Measurements from ENCODE around the gene ACOT8.
"Not testable (repeated sequence)": the region's sequence is repeated elsewhere in the genome, so short reads cannot be mapped to it uniquely, and the experiment has no call there.

Gene ACOT8

GRCh38 chr20:45887346-45887715 lies 30.1 kb upstream of the ACOT8 start, which contains the start of gene SPATA25:
TSS of gene SPATA25 (minus strand) at chr20:45887622. CDS start at chr20:45887590, 32 bp downstream.
- DNase-seq (ENCODE audit: low spot score): no peak

GRCh38 chr20:45886590-45887345 lies 29.6 kb upstream of the ACOT8 start:
- no peak for DNase-seq (ENCODE audit: low spot score)

GRCh38 chr20:45883100-45883469 lies 25.9 kb upstream of the ACOT8 start:
- no peak for DNase-seq (ENCODE audit: low spot score)

- no peak for DNase-seq (ENCODE audit: low spot score)
These were observed 25.4 kb upstream of the ACOT8 start for GRCh38 chr20:45882469-45883099.

GRCh38 chr20:45880988-45881788 lies 24.0 kb upstream of the ACOT8 start, which contains the start of gene ZSWIM1:
TSS of gene ZSWIM1 (plus strand) at chr20:45881227. CDS start at chr20:45882593, 1,366 bp downstream.
- DNase-seq (ENCODE audit: low spot score): peak; percentile 100

- DNase-seq (ENCODE audit: low spot score): no peak
These were observed 21.0 kb upstream of the ACOT8 start for GRCh38 chr20:45878076-45878761.

- DNase-seq (ENCODE audit: low spot score): no peak
These were observed 17.4 kb upstream of the ACOT8 start for GRCh38 chr20:45874576-45874975.

GRCh38 chr20:45874104-45874481 lies 16.9 kb upstream of the ACOT8 start:
- DNase-seq (ENCODE audit: low spot score): not testable (repeated sequence)

GRCh38 chr20:45873409-45874103 lies 16.4 kb upstream of the ACOT8 start:
- no peak for DNase-seq (ENCODE audit: low spot score)

GRCh38 chr20:45872626-45873025 lies 15.4 kb upstream of the ACOT8 start:
- DNase-seq (ENCODE audit: low spot score): no peak

GRCh38 chr20:45867819-45868176 lies 10.6 kb upstream of the ACOT8 start:
- DNase-seq (ENCODE audit: low spot score): no peak

GRCh38 chr20:45867136-45867818 lies 10.1 kb upstream of the ACOT8 start:
- no peak for DNase-seq (ENCODE audit: low spot score)

- no peak for DNase-seq (ENCODE audit: low spot score)
These were observed 9.3 kb upstream of the ACOT8 start for GRCh38 chr20:45866454-45866853.

- no peak for DNase-seq (ENCODE audit: low spot score)
These were observed 6.6 kb upstream of the ACOT8 start for GRCh38 chr20:45863543-45864470.

GRCh38 chr20:45861221-45862075 lies 4.3 kb upstream of the ACOT8 start:
- DNase-seq (ENCODE audit: low spot score): no peak

- no peak for DNase-seq (ENCODE audit: low spot score)
These were observed 3.5 kb upstream of the ACOT8 start for GRCh38 chr20:45860560-45861220.

GRCh38 chr20:45859916-45860315 lies 2.7 kb upstream of the ACOT8 start:
- DNase-seq (ENCODE audit: low spot score): no peak

- no peak for DNase-seq (ENCODE audit: low spot score)
These were observed 657 bp upstream of the ACOT8 start for GRCh38 chr20:45857882-45858216.

- DNase-seq (ENCODE audit: low spot score): no peak
These were observed 3.7 kb downstream of the ACOT8 start for GRCh38 chr20:45853484-45853883.
